GM19468 (cell line): ENCODE measurements around the gene RYR1.
"Not testable (repeated sequence)": the region's sequence is repeated elsewhere in the genome, so short reads cannot be mapped to it uniquely, and the experiment has no call there.

ENCODE experiments used
- ATAC-seq: cut with Tn5 transposase; IDR thresholded peaks from one replicate; pipeline ENCODE4 v1.9.1; 2021; ENCODE audit warnings: mild to moderate bottlenecking, moderate library complexity, moderate number of reproducible peaks; ENCODE audit not compliant: unreplicated experiment; ENCODE audit errors: extremely low read depth

Gene RYR1

GRCh38 chr19:38553239-38553638 lies 119.7 kb downstream of the RYR1 start:
- ATAC-seq: not testable (repeated sequence)

- no peak for ATAC-seq
Observed at GRCh38 chr19:38554676-38555141, 121.2 kb downstream of the RYR1 start.

GRCh38 chr19:38555200-38555599 lies 121.7 kb downstream of the RYR1 start:
- ATAC-seq: no peak

DNA sequence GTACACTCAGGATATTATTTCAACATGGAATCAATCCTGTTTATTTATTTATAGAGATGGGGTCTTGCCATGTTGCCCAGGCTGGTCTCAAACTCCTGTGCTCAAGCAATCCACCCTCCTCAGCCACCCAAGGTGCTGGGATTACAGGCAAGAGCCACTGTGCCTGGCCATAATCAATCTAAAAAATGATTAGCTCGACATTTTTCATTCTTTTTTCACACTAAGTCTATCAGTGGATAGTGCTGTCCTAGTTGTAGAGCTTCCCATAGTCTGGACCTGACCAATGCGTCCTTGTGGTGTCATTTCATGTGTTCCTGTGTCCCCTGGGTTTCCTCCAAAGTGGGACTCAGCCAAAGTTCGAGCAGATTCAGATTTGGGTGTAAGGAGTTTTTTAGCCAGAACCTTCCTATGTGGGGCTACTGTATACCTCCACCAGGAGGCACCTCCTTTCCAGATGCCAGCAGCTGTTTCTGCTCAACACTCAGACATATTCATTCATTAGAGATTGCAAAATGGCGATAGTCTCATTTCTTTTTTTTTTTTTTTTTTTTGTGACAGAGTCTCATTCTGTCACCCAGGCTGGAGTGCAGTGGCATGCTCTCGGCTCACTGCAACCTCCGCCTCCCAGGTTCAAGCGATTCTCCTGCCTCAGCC lies 123.2 kb downstream of the RYR1 start:
- ATAC-seq: no peak

DNA sequence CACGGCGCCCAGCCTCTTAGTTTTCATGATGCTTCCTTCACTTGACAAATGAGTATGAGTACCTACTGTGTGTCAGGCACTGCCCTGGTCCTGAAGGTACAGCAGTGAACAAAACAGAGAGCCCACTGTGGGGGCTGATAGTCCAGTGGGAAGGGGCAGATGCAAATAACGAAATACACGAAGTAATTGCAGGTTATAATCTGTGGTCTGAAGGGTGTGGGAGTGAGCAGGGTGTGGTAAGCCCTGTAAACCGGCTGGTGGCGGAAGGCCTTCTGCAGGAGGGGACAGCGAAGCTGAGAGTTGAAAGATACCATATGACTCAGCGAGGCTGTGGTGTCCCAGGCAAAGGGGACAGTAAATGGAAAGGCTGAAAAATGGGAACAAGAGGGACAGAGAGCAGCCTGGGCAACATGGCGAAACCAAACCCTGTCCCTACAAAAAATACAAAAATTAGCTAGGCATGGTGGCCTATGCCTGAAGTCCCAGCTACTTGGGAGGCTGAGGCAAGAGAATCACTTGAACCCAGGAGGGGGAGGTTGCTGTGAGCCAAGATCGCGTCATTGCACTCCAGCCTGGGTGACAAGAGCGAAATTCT lies 123.8 kb downstream of the RYR1 start:
- ATAC-seq: peak; percentile 18

DNA sequence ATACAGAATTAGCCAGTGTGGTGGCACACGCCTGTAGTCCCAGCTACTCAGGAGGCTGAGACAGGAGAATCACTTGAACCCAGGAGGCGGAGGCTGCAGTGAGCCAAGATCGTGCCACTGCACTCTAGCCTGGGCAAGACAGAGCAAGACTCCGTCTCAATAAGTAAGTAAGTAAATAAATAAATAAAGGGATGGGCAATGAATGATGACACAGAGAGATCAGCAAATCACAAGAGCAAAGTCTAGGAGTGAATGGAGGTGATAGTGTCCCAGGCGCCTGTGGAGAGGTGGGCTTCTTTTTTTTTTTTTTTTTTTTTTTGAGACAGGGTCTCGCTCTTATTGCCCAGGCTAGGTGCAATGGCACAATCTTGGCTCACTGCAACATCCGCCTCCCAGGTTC lies 125.4 kb downstream of the RYR1 start:
- not testable (repeated sequence) for ATAC-seq

DNA sequence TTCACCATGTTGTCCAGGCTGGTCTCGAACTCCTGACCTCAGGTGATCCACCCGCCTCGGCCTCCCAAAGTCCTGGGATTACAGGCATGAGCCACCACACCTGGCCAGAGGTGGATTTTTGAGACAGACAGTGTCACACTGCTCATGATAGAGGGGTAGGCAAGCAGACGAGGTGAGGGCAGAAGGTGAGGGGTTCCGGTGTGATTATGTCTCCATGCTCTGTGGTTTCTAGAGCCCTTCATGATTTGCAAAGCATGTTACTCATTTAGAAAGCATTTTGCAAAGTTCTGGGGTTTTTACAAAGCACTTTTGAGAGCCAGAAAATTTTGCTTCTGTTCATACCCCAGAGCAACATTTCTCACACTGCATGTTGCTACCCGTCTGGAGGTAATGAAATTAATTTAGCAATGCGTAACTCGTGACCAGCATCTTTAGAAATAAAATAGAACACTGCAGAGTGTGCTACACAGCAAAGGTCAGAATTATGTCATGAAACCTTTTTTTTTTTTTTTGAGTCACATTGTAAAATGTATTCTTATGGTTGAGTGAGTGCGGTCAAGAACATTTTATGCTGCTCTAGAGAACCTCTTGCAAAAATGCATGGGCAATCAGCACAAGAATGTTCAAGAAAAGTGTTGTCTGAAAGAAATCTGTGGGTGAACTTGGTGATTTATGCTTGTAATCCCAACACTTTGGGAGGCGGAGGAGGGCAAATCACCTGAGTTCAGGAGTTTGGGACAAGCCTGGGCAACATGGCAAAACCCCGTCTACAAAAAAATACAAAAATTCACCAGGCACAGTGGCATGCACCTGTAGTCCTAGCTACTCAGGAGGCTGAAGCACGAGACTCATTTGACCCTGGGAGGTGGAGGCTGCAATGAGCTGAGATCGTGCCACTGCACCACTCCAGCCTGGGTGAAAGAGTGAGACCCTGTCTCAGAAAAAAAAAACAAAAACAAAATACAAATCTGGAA lies 126.2 kb downstream of the RYR1 start:
- peak; percentile 44 for ATAC-seq

- no peak for ATAC-seq
Observed at GRCh38 chr19:38561053-38561606, 127.6 kb downstream of the RYR1 start.

- ATAC-seq: no peak
Observed at GRCh38 chr19:38561658-38562057, 128.2 kb downstream of the RYR1 start.

DNA sequence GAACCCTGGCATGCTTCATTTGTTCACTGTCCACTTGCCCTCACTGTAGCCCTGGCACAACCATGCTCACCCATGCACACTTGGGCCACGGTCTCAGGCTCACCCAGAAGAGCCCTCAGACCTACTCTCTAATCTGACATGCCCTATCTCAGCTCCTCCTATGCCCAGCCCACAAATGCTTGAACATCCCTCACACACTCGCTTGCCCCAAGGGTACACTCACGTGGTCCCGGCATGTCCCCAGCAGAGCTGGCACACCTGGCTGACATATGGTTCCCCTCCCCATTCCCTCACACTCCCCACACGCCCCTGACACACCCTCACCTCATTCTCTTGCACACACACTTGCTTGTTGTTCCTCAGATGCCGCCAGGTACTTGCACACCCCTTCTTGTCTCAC lies 128.6 kb downstream of the RYR1 start:
- no peak for ATAC-seq

DNA sequence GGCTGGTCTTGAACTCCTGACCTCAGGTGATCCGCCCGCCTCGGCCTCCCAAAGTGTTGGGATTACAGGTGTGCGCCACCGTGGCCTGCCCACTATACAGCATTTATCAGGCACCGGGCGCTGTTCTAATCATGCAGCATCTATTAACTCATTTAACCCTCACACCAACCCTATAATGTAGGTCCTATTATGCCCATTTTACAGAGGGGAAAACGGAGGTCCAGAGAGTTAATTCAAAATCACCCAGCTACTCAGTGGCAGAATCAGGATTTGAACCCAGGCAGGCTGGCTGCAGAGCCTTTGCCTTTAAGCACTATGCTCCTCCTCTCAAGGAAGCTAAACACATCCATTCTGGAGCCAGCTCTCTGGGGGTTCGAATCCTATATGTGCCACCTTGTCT lies 130.0 kb downstream of the RYR1 start:
- ATAC-seq: no peak

DNA sequence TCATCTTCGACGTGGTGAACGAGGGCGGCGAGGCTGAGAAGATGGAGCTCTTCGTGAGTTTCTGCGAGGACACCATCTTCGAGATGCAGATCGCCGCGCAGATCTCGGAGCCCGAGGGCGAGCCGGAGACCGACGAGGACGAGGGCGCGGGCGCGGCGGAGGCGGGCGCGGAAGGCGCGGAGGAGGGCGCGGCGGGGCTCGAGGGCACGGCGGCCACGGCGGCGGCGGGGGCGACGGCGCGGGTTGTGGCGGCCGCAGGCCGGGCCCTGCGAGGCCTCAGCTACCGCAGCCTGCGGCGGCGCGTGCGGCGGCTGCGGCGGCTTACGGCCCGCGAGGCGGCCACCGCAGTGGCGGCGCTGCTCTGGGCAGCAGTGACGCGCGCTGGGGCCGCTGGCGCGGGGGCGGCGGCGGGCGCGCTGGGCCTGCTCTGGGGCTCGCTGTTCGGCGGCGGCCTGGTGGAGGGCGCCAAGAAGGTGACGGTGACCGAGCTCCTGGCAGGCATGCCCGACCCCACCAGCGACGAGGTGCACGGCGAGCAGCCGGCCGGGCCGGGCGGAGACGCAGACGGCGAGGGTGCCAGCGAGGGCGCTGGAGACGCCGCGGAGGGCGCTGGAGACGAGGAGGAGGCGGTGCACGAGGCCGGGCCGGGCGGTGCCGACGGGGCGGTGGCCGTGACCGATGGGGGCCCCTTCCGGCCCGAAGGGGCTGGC lies 131.6 kb downstream of the RYR1 start:
- ATAC-seq: no peak

- no peak for ATAC-seq
Observed at GRCh38 chr19:38565691-38566105, 132.2 kb downstream of the RYR1 start.

DNA sequence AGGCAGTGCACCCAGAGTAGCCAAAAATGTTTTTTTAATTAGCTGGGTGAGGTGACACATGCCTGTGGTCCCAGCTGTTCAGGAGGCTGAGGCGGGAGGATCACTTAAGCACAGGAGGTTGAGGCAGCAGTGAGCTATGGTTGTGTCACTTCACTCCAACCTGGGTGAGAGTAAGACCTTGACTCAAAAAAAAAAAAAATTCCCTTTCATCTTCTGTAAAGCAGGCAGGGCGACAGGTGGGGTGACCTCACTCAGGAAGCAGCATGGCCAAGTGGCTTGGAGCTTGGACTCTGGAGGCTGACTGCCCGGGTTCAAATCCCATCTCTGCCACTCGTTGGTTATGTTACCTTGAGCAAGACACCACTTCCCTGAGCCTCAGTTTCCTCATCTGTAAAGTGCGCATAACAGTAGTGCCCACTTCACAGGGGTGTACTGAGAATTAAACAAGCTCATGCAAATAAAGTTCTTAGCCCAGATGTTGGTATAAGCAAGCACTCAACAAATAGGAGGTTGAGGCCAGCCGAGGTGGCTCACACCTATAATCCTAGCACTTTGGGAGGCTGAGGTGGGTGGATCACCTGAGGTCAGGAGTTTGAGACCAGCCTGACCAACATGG lies 136.0 kb downstream of the RYR1 start:
- ATAC-seq: no peak

GRCh38 chr19:38571682-38572081 lies 138.2 kb downstream of the RYR1 start:
- ATAC-seq: no peak

DNA sequence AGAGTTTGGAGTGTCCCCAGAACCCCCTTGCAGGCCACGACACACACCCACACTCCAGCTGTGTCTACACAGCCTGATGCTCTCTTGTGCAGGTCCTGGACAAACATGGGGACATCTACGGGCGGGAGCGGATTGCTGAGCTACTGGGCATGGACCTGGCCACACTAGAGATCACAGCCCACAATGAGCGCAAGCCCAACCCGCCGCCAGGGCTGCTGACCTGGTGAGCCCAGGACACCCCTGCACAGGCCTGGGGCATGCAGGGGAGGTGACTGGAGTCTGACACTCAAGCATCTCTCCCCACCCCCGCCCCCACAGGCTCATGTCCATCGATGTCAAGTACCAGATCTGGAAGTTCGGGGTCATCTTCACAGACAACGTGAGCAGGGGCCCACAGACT lies 144.3 kb downstream of the RYR1 start:
- ATAC-seq: no peak

GRCh38 chr19:38579304-38579703 lies 145.8 kb downstream of the RYR1 start:
- not testable (repeated sequence) for ATAC-seq

GRCh38 chr19:38580080-38580479 lies 146.6 kb downstream of the RYR1 start:
- no peak for ATAC-seq

GRCh38 chr19:38583219-38583984 lies 149.9 kb downstream of the RYR1 start:
- no peak for ATAC-seq
